ENCODE results near the gene ZNF594. TPM values are rescaled to one million over a fixed set of nuclear protein-coding genes. Genes with fewer than 3 reads are reported as not detected.
"Not testable (repeated sequence)": the region's sequence is repeated elsewhere in the genome, so short reads cannot be mapped to it uniquely, and the experiment has no call there.

The ZNF594 gene
- total RNA-seq, 1 donor from 2014 or later: 4.7 TPM

GRCh38 chr17:5181509-5182305, 10.0 kb downstream of the ZNF594 start:
- no peak overlapping the region for H3K4me3 Mint-ChIP-seq (ENCODE audit: unreplicated experiment)
- no peak for DNase-seq (ENCODE audit: low spot score)
- peaks cover 72% of the 10 kb centered on the region for H3K9me3 Mint-ChIP-seq (ENCODE audit: low read depth)
- no peak for TF ChIP-seq CTCF (IDR thresholded peaks at IDR 0.05)
- H3K27ac Mint-ChIP-seq (ENCODE audit: unreplicated experiment): no peak overlapping the region
- H3K4me1 Mint-ChIP-seq (ENCODE audit: low read depth): no peaks in the 10 kb centered on the region
- peaks cover 67% of the 10 kb centered on the region for H3K36me3 Mint-ChIP-seq (ENCODE audit: low read depth)
- no peaks in the 10 kb centered on the region for H3K27me3 Mint-ChIP-seq (ENCODE audit: low read depth)

DNA sequence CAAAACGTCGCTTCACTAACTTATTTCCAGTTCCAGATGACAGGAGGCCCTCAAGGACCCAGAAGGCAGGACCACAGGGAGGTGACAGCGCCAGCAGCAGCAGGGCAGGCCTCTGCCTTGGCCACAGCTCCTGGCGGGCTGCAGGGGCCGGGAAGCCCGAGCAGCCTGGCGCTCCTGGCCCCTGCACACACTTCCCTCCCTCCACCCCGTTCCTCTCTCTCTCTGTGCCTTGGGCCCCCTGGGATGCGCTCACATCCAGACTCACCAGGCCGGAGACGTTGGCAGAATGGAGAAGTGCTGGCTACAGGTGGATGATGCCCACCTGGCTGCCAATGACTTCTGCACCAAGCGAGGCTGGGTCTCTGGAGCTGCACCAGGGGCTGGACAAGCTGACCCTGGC, 12.7 kb downstream of the ZNF594 start:
- TF ChIP-seq CTCF (IDR thresholded peaks at IDR 0.05): no peak
- H3K9me3 Mint-ChIP-seq (ENCODE audit: low read depth): peaks cover 66% of the 10 kb centered on the region
- H3K27me3 Mint-ChIP-seq (ENCODE audit: low read depth): no peaks in the 10 kb centered on the region
- no peaks in the 10 kb centered on the region for H3K4me1 Mint-ChIP-seq (ENCODE audit: low read depth)
- H3K4me3 Mint-ChIP-seq (ENCODE audit: unreplicated experiment): no peak overlapping the region
- DNase-seq (ENCODE audit: low spot score): no peak
- no peak overlapping the region for H3K27ac Mint-ChIP-seq (ENCODE audit: unreplicated experiment)
- H3K36me3 Mint-ChIP-seq (ENCODE audit: low read depth): peaks cover 65% of the 10 kb centered on the region

- H3K9me3 Mint-ChIP-seq (ENCODE audit: low read depth): peaks cover 47% of the 10 kb centered on the region
- H3K27ac Mint-ChIP-seq (ENCODE audit: unreplicated experiment); H3K4me1 Mint-ChIP-seq (ENCODE audit: low read depth); DNase-seq (ENCODE audit: low spot score); H3K27me3 Mint-ChIP-seq (ENCODE audit: low read depth); H3K4me3 Mint-ChIP-seq (ENCODE audit: unreplicated experiment): not testable (repeated sequence)
- peaks cover 43% of the 10 kb centered on the region for H3K36me3 Mint-ChIP-seq (ENCODE audit: low read depth)
These were observed 16.6 kb downstream of the ZNF594 start for GRCh38 chr17:5175027-5175426.

GRCh38 chr17:5165791-5166564, 25.7 kb downstream of the ZNF594 start:
- not testable (repeated sequence) for H3K4me3 Mint-ChIP-seq (ENCODE audit: unreplicated experiment); H3K36me3 Mint-ChIP-seq (ENCODE audit: low read depth); DNase-seq (ENCODE audit: low spot score); H3K27ac Mint-ChIP-seq (ENCODE audit: unreplicated experiment); H3K4me1 Mint-ChIP-seq (ENCODE audit: low read depth); H3K9me3 Mint-ChIP-seq (ENCODE audit: low read depth)
- H3K27me3 Mint-ChIP-seq (ENCODE audit: low read depth): peaks cover 12% of the 10 kb centered on the region

DNA sequence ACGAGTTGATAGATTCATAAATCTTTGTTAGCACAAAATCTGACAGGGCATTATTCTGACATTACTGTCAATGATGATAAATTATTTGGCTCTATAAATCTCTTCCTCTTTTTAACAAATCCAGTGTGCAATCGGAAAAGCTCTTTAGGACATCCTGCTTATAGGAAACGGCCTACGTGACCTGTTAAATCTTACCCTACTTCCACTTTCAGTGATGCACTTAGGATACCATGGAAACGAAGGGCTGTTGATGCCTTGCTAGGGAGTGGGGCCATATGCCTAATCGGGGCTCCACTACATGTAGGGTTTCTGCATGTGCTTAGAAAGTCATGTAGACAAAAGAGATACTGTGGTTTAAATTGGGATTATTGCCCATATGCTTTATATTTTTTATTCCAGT, 27.2 kb downstream of the ZNF594 start:
- H3K27me3 Mint-ChIP-seq (ENCODE audit: low read depth): peaks cover 12% of the 10 kb centered on the region
- peaks cover 4% of the 10 kb centered on the region for H3K9me3 Mint-ChIP-seq (ENCODE audit: low read depth)
- H3K4me3 Mint-ChIP-seq (ENCODE audit: unreplicated experiment): no peak overlapping the region
- no peak for TF ChIP-seq CTCF (IDR thresholded peaks at IDR 0.05)
- H3K4me1 Mint-ChIP-seq (ENCODE audit: low read depth): no peaks in the 10 kb centered on the region
- no peak for DNase-seq (ENCODE audit: low spot score)
- no peak overlapping the region for H3K27ac Mint-ChIP-seq (ENCODE audit: unreplicated experiment)
- H3K36me3 Mint-ChIP-seq (ENCODE audit: low read depth): peaks cover 2% of the 10 kb centered on the region

DNA sequence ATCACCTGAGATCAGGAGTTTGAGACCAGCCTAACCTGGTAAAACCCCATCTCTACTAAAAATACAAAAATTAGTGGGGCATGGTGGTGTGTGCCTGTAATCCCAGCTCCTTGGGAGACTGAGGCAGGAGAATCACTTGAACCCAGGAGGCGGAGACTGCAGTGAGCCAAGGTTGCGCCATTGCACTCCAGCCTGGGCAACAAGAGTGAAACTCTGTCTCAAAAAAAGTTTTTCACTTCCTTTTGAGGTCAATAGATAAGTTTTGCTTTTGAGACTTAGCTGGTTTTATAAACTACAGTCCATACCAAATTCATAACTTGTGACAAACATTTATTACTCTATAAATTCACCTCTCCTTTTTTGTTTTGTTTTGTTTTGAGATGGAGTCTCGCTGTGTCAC, 29.9 kb downstream of the ZNF594 start:
- H3K27ac Mint-ChIP-seq (ENCODE audit: unreplicated experiment); DNase-seq (ENCODE audit: low spot score); H3K9me3 Mint-ChIP-seq (ENCODE audit: low read depth); H3K36me3 Mint-ChIP-seq (ENCODE audit: low read depth); H3K4me1 Mint-ChIP-seq (ENCODE audit: low read depth); H3K4me3 Mint-ChIP-seq (ENCODE audit: unreplicated experiment): not testable (repeated sequence)
- peaks cover 25% of the 10 kb centered on the region for H3K27me3 Mint-ChIP-seq (ENCODE audit: low read depth)

GRCh38 chr17:5160702-5161101, 31.0 kb downstream of the ZNF594 start:
- H3K9me3 Mint-ChIP-seq (ENCODE audit: low read depth); H3K4me3 Mint-ChIP-seq (ENCODE audit: unreplicated experiment); H3K36me3 Mint-ChIP-seq (ENCODE audit: low read depth); DNase-seq (ENCODE audit: low spot score); H3K27ac Mint-ChIP-seq (ENCODE audit: unreplicated experiment); H3K4me1 Mint-ChIP-seq (ENCODE audit: low read depth): not testable (repeated sequence)
- peaks cover 23% of the 10 kb centered on the region for H3K27me3 Mint-ChIP-seq (ENCODE audit: low read depth)

- not testable (repeated sequence) for H3K4me3 Mint-ChIP-seq (ENCODE audit: unreplicated experiment); DNase-seq (ENCODE audit: low spot score); H3K27ac Mint-ChIP-seq (ENCODE audit: unreplicated experiment); H3K36me3 Mint-ChIP-seq (ENCODE audit: low read depth); H3K4me1 Mint-ChIP-seq (ENCODE audit: low read depth); H3K9me3 Mint-ChIP-seq (ENCODE audit: low read depth)
- H3K27me3 Mint-ChIP-seq (ENCODE audit: low read depth): peaks cover 21% of the 10 kb centered on the region
These were observed 45.5 kb downstream of the ZNF594 start for GRCh38 chr17:5146122-5146521.

GRCh38 chr17:5142877-5143276, 48.8 kb downstream of the ZNF594 start:
- not testable (repeated sequence) for H3K27ac Mint-ChIP-seq (ENCODE audit: unreplicated experiment); DNase-seq (ENCODE audit: low spot score); H3K9me3 Mint-ChIP-seq (ENCODE audit: low read depth); H3K36me3 Mint-ChIP-seq (ENCODE audit: low read depth); H3K4me3 Mint-ChIP-seq (ENCODE audit: unreplicated experiment); H3K4me1 Mint-ChIP-seq (ENCODE audit: low read depth)
- peaks cover 15% of the 10 kb centered on the region for H3K27me3 Mint-ChIP-seq (ENCODE audit: low read depth)

Data from chondrocyte (in vitro differentiated cells).